Neuronal stem cell (in vitro differentiated cells): ENCODE data around the gene PKP2.

Source experiments
- DNase-seq: peaks from one replicate; pipeline ENCODE4 v3.0.0-alpha.2; 2013; ENCODE audit warnings: low spot score
- H2AFZ ChIP-seq: one replicate; pipeline ENCODE4 v1.6.1; 2013; ENCODE audit warnings: mild to moderate bottlenecking, low read length, inconsistent platforms
- H2AK5ac ChIP-seq: 2 replicates; pipeline ENCODE4 v1.6.1; 2013; ENCODE audit warnings: low read depth, mild to moderate bottlenecking, inconsistent platforms, low read length, moderate library complexity, mixed read lengths
- H2BK120ac ChIP-seq: 2 replicates; pipeline ENCODE4 v1.6.1; 2013; ENCODE audit warnings: low read depth, mild to moderate bottlenecking, inconsistent platforms, low read length, moderate library complexity, mixed read lengths
- H2BK12ac ChIP-seq: one replicate; pipeline ENCODE4 v1.6.1; 2013; ENCODE audit warnings: low read length, inconsistent platforms
- H2BK15ac ChIP-seq: 2 replicates; pipeline ENCODE4 v1.6.1; 2013; ENCODE audit warnings: mild to moderate bottlenecking, low read length, inconsistent platforms, mixed read lengths
- H2BK5ac ChIP-seq: one replicate; pipeline ENCODE4 v1.6.1; 2013; ENCODE audit warnings: inconsistent platforms, mild to moderate bottlenecking, low read length, moderate library complexity
- H3K14ac ChIP-seq: one replicate; pipeline ENCODE4 v1.6.1; 2013; ENCODE audit warnings: low read length, inconsistent platforms
- H3K18ac ChIP-seq: 2 replicates; pipeline ENCODE4 v1.6.1; 2013; ENCODE audit warnings: low read length, inconsistent platforms
- H3K23ac ChIP-seq: 2 replicates; pipeline ENCODE4 v1.6.1; 2013; ENCODE audit warnings: low read depth, mild to moderate bottlenecking, mixed read lengths, low read length, inconsistent platforms; ENCODE audit not compliant: poor library complexity
- H3K27ac ChIP-seq: replicated peaks from 3 replicates; pipeline ENCODE4 v1.5.1; 2013; ENCODE audit warnings: low read length, inconsistent platforms
- H3K27me3 ChIP-seq, 3 experiments: 2 replicates each; pipeline ENCODE4 v1.6.1; 2013; ENCODE audit warnings: low read length in 3 of 3, mild to moderate bottlenecking in 2 of 3, inconsistent platforms in 1 of 3, low read depth in 1 of 3, mixed read lengths in 1 of 3, moderate library complexity in 1 of 3; ENCODE audit not compliant: control insufficient read depth in 3 of 3, insufficient read depth in 3 of 3
- H3K36me3 ChIP-seq, 2 donors: replicated peaks in 1 of 2; 2 replicates each; pipeline ENCODE4 v1.6.1; 2013; ENCODE audit warnings: low read length in 2 of 2; ENCODE audit not compliant: control insufficient read depth in 2 of 2, insufficient read depth in 2 of 2
- H3K4ac ChIP-seq: 2 replicates; pipeline ENCODE4 v1.6.1; 2013; ENCODE audit warnings: inconsistent platforms, mild to moderate bottlenecking, low read length, moderate library complexity
- H3K4me1 ChIP-seq, 2 donors: 1 replicate in 1 of 2; 2 replicates in 1 of 2; pipeline ENCODE4 v1.6.1; 2013; ENCODE audit warnings: low read length in 2 of 2, low read depth in 1 of 2; ENCODE audit not compliant: control insufficient read depth in 2 of 2, insufficient read depth in 1 of 2
- H3K4me2 ChIP-seq: one replicate; pipeline ENCODE4 v1.6.1; 2013; ENCODE audit warnings: mild to moderate bottlenecking, low read length, inconsistent platforms; ENCODE audit not compliant: insufficient read depth, poor library complexity, severe bottlenecking
- H3K4me3 ChIP-seq, 2 donors: 2 replicates each; pipeline ENCODE4 v1.5.1; 2013; ENCODE audit warnings: low read length in 2 of 2, mild to moderate bottlenecking in 2 of 2, inconsistent platforms in 1 of 2, moderate library complexity in 1 of 2
- H3K79me1 ChIP-seq: one replicate; pipeline ENCODE4 v1.6.1; 2013; ENCODE audit warnings: low read depth, mild to moderate bottlenecking, inconsistent platforms, low read length, moderate library complexity
- H3K9ac ChIP-seq: one replicate; pipeline ENCODE4 v1.6.1; 2013; ENCODE audit warnings: mild to moderate bottlenecking, low read depth, low read length, inconsistent platforms; ENCODE audit not compliant: poor library complexity
- H3K9me3 ChIP-seq, 2 donors: replicated peaks in 1 of 2; 2 replicates each; pipeline versions ENCODE3 to v1.6.1; 2013; ENCODE audit warnings: low read length in 2 of 2, mild to moderate bottlenecking in 2 of 2, inconsistent platforms in 1 of 2, low read depth in 1 of 2, mixed read lengths in 1 of 2, moderate library complexity in 1 of 2; ENCODE audit not compliant: control insufficient read depth in 2 of 2, insufficient read depth in 1 of 2
- H4K8ac ChIP-seq: one replicate; pipeline ENCODE4 v1.6.1; 2013; ENCODE audit warnings: low read depth, mild to moderate bottlenecking, inconsistent platforms, low read length, moderate library complexity
- H4K91ac ChIP-seq: one replicate; pipeline ENCODE4 v1.6.1; 2013; ENCODE audit warnings: low read length, low read depth, mild to moderate bottlenecking, inconsistent platforms; ENCODE audit not compliant: poor library complexity
- WGBS, 2 donors: extraction: QIAGEN DNeasy Blood & Tissue Kit; methylation state at CpG; one replicate each; pipeline ENCODE4 v1.1.7; 2013; ENCODE audit warnings: missing lambda C conversion rate in 2 of 2, mixed read lengths in 1 of 2; ENCODE audit not compliant: insufficient read length in 2 of 2, insufficient replicate concordance in 1 of 2; ENCODE audit errors: extremely low coverage in 2 of 2; 5-methylcytosine and 5-hydroxymethylcytosine counted together

Gene PKP2

DNA sequence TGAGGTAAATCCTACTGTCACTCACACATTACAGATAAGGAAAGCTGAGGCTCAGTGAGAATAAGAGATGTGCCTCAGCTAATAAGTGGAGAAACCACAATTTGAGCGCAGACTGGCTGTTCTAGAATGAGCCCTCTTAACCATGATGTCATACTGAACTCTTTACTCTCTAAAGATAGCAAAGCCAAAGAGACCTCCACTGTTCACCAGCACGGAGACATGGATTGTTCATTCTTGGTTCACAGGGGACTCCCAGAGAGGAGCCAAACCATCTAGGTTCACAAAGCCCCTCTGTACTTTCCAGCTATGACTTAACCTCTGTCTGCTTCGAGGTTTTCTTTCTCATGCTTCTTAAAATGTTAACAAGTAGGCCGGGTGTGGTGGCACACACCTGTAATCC lies 108.2 kb downstream of the PKP2 start:
- no peak overlapping the region for H3K14ac ChIP-seq
- no peak overlapping the region for H2BK120ac ChIP-seq
- H3K9ac ChIP-seq, result no peak overlapping the region
- H2AK5ac ChIP-seq, result no peak overlapping the region
- H3K4me2 ChIP-seq, result peak overlapping the region; percentile 14
- no peak overlapping the region for H3K18ac ChIP-seq
- no peak overlapping the region for H2BK15ac ChIP-seq
- no CpG with 5 or more reads among the region's 4 CpGs for WGBS, 2 donors
- no peak overlapping the region for H3K4ac ChIP-seq
- H3K79me1 ChIP-seq, result no peaks in the 10 kb centered on the region
- H4K91ac ChIP-seq, result no peak overlapping the region
- H3K9me3 ChIP-seq, result no peaks in the 10 kb centered on the region
- no peak for DNase-seq
- H4K8ac ChIP-seq, result no peak overlapping the region
- H3K27ac ChIP-seq, result no peak overlapping the region
- peaks cover 0 to 5% of the 10 kb centered on the region in 2 donors for H3K4me1 ChIP-seq
- no peak overlapping the region for H2AFZ ChIP-seq
- H3K4me3 ChIP-seq, result no peak overlapping the region
- no peaks in the 10 kb centered on the region for H3K27me3 ChIP-seq
- H3K23ac ChIP-seq, result no peak overlapping the region
- no peaks in the 10 kb centered on the region for H3K36me3 ChIP-seq
- no peak overlapping the region for H2BK5ac ChIP-seq
- H2BK12ac ChIP-seq, result no peak overlapping the region

DNA sequence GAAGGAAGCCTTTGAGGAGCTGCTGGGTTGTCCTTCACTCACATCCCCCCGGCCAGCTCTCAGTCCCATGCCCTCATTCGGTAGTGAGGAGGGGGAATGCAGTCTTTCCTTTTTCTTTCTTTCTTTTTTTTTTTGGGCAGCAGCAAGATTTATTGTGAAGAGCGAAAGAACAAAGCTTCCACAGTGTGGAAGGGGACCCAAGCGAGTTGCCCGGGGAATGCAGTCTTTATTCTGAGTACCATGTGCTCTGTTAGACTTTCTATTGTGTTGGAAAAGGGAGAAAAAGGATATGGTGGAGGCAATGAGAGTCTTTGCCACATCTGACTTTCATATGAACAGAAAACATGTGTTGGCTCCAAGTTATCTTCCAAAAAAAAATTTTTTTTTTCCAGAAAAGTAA lies 111.0 kb downstream of the PKP2 start:
- no peak overlapping the region for H3K9ac ChIP-seq
- H3K4me3 ChIP-seq, result no peak overlapping the region
- DNase-seq, result no peak
- H2AK5ac ChIP-seq, result no peak overlapping the region
- peak overlapping the region; percentile 57 for H2AFZ ChIP-seq
- H4K8ac ChIP-seq, result no peak overlapping the region
- H3K36me3 ChIP-seq, result no peaks in the 10 kb centered on the region
- no peaks in the 10 kb centered on the region for H3K9me3 ChIP-seq
- H3K27me3 ChIP-seq, result no peaks in the 10 kb centered on the region
- no peak overlapping the region for H3K4me2 ChIP-seq
- H3K4me1 ChIP-seq, result peaks cover 0 to 3% of the 10 kb centered on the region in 2 donors
- no peak overlapping the region for H4K91ac ChIP-seq
- H2BK120ac ChIP-seq, result no peak overlapping the region
- no peaks in the 10 kb centered on the region for H3K79me1 ChIP-seq
- H3K23ac ChIP-seq, result peak overlapping the region; percentile 44
- H2BK5ac ChIP-seq, result no peak overlapping the region
- H3K18ac ChIP-seq, result peak overlapping the region; percentile 5
- WGBS, 2 donors, result no CpG with 5 or more reads among the region's 5 CpGs
- H2BK15ac ChIP-seq, result no peak overlapping the region
- no peak overlapping the region for H3K4ac ChIP-seq
- no peak overlapping the region for H3K14ac ChIP-seq
- H2BK12ac ChIP-seq, result no peak overlapping the region
- no peak overlapping the region for H3K27ac ChIP-seq

DNA sequence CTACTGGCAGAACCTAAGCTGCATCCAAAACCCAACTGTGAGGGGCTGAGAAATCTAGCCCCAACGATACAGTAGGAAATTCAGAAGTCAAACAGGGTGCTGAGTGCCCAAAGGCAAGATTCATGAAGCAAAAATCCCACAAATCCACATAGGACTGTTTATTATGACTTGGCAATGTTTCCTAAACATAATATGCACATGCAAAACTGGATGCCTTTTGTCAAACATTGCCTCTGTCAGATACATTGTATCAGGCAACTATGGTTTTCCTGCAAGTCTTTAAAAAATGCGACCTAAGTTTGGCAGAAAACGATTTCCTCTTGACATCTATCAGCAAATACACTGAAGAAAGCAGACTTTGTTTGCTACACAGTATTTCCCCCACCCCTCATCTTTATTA lies 113.5 kb downstream of the PKP2 start:
- no CpG with 5 or more reads among the region's 3 CpGs for WGBS, 2 donors

DNA sequence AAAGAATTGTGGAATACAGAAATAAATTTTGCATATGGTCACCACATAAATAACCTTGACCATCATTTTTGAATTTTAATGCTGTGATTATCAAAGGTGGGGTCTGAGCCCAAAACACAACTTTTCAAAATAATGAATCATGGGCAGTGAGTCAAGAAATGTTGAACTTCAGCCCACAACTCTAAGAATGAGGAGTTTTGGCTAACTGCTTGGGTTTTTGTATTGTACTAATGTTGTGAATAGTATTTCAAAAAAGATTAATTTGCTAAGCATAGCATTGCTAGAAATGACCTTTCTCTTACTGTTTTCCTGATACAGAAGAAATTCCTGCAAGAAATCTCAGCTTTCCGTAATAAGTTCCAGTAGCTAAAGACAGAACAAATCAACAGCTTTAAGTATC lies 116.5 kb downstream of the PKP2 start:
- H3K4me3 ChIP-seq, result no peak overlapping the region
- H3K79me1 ChIP-seq, result no peaks in the 10 kb centered on the region
- H3K4ac ChIP-seq, result no peak overlapping the region
- no peak overlapping the region for H2BK12ac ChIP-seq
- no peak overlapping the region for H3K4me2 ChIP-seq
- H3K18ac ChIP-seq, result no peak overlapping the region
- no peak overlapping the region for H2BK5ac ChIP-seq
- no peak overlapping the region for H2AFZ ChIP-seq
- no peak overlapping the region for H3K9ac ChIP-seq
- no peak for DNase-seq
- no peak overlapping the region for H3K23ac ChIP-seq
- H2AK5ac ChIP-seq, result no peak overlapping the region
- H3K9me3 ChIP-seq, result no peaks in the 10 kb centered on the region
- H3K36me3 ChIP-seq, result no peaks in the 10 kb centered on the region
- no peaks in the 10 kb centered on the region for H3K4me1 ChIP-seq
- no CpG with 5 or more reads among the region's 1 CpG for WGBS, 2 donors
- H4K91ac ChIP-seq, result no peak overlapping the region
- H2BK120ac ChIP-seq, result no peak overlapping the region
- no peak overlapping the region for H4K8ac ChIP-seq
- H3K27me3 ChIP-seq, result peaks cover 0 to 8% (median 0%) of the 10 kb centered on the region in 3 experiments
- no peak overlapping the region for H3K14ac ChIP-seq
- H2BK15ac ChIP-seq, result no peak overlapping the region
- H3K27ac ChIP-seq, result no peak overlapping the region

More for the DNA sequence above, 113.5 kb downstream of the PKP2 start:
- Histone ChIP-seq H3K36me3 (no peaks in the 10 kb centered on the region), H3K23ac (no peak overlapping the region), H3K4ac (no peak overlapping the region), H3K18ac (no peak overlapping the region), H2BK5ac (no peak overlapping the region), H2BK15ac (no peak overlapping the region), H3K27ac (no peak overlapping the region), H2BK12ac (no peak overlapping the region), H4K8ac (no peak overlapping the region), H3K9me3 (no peaks in the 10 kb centered on the region), H3K4me3 (no peak overlapping the region), H3K14ac (no peak overlapping the region), H4K91ac (no peak overlapping the region), H2AK5ac (no peak overlapping the region), H3K79me1 (no peaks in the 10 kb centered on the region), H2AFZ (no peak overlapping the region), H2BK120ac (no peak overlapping the region), H3K9ac (no peak overlapping the region), H3K4me1 (peaks cover 0 to 3% of the 10 kb centered on the region in 2 donors), H3K4me2 (no peak overlapping the region), H3K27me3 (peaks cover 0 to 3% (median 0%) of the 10 kb centered on the region in 3 experiments)
- no peak for DNase-seq
